Fibroblast of lung (primary cell): ENCODE measurements around the gene ITK.

ENCODE experiments used
- CTCF ChIP-seq, 2 donors: IDR thresholded peaks in 1 of 2; conservative IDR thresholded peaks in 1 of 2; 1 replicate in 1 of 2; 2 replicates in 1 of 2; pipeline ENCODE4 v1.5.1; 2011 to 2012; ENCODE audit warnings: low read length in 2 of 2, control low read depth in 1 of 2, inconsistent platforms in 1 of 2, low read depth in 1 of 2, mild to moderate bottlenecking in 1 of 2
- EZH2 ChIP-seq: IDR thresholded peaks from 2 replicates; pipeline ENCODE4 v1.5.1; 2012; ENCODE audit warnings: low read length, control low read depth, mild to moderate bottlenecking; ENCODE audit errors: missing control alignments

GRCh38 chr5:157265714-157266285 lies 85.2 kb downstream of the ITK start, which contains the start of gene CYFIP2:
- no peak for TF ChIP-seq CTCF (conservative IDR thresholded peaks at IDR 0.05 in 1 of 2, IDR thresholded peaks at IDR 0.05 in 1 of 2; ENCODE audit: low read depth in 1 of 2, low read length in 2 of 2)
- no peak for TF ChIP-seq EZH2
